ENCODE data around the gene SPPL2B. TPM values are rescaled to one million over a fixed set of nuclear protein-coding genes. Genes with fewer than 3 reads are reported as not detected.

Gene SPPL2B
- total and polyA plus RNA-seq, 2 experiments from 2014 or later = 40.9 to 87.7 TPM

DNA sequence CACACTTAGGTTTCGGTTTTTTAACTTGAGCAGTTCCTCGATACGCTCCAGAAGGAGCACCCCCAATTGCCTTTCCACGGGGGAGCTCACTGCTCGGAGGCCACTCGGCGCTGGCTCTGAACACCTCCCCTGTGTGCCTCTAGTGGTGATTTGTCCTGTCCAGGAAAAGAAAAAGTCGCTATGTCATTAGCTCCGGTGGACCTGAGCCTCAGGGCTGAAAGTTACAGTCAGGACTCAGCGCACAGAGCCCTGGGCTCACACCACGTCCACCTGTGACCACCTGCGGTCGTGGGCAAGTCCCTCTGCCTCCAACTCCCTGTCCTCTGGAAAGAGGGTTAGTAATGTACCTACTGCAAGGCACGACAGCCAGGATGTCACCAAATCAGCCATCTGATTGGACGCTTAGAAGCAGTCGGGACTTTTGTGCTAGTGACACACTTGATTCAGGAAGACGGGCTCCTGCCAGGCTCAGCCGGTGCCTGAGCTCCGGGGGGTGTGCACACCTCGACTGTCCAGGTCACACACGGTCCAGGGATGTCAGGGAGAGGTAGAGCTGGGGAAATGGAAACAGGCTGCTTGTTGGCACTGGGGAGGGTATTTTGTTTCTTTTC, 27.7 kb downstream of the SPPL2B start:
- H4K20me1 ChIP-seq (ENCODE audit: insufficient read depth, poor library complexity, severe bottlenecking) = no peaks in the 10 kb centered on the region
- no peaks in the 10 kb centered on the region for H3K9me2 ChIP-seq (replicated peaks; ENCODE audit: insufficient read depth)
- no peaks in the 10 kb centered on the region for H3K4me1 ChIP-seq (ENCODE audit: insufficient read depth)
- H3K79me2 ChIP-seq = no peaks in the 10 kb centered on the region
- peaks cover 7% of the 10 kb centered on the region for H3K27me3 ChIP-seq
- H3K4me2 ChIP-seq = no peak overlapping the region
- H3K9me3 ChIP-seq (ENCODE audit: low read depth) = no peaks in the 10 kb centered on the region
- H3K4me3 ChIP-seq = no peak overlapping the region
- no peak overlapping the region for H3K27ac ChIP-seq
- H2AFZ ChIP-seq = no peak overlapping the region
- H3K36me3 ChIP-seq (replicated peaks; ENCODE audit: insufficient read depth, low read depth) = no peaks in the 10 kb centered on the region
- no peak for DNase-seq (ENCODE audit: low spot score)
- no peak for TF ChIP-seq EZH2phosphoT487 (IDR thresholded peaks at IDR 0.05; ENCODE audit: low read depth, severe bottlenecking, unreplicated experiment)
- TF ChIP-seq, protein P1, sequence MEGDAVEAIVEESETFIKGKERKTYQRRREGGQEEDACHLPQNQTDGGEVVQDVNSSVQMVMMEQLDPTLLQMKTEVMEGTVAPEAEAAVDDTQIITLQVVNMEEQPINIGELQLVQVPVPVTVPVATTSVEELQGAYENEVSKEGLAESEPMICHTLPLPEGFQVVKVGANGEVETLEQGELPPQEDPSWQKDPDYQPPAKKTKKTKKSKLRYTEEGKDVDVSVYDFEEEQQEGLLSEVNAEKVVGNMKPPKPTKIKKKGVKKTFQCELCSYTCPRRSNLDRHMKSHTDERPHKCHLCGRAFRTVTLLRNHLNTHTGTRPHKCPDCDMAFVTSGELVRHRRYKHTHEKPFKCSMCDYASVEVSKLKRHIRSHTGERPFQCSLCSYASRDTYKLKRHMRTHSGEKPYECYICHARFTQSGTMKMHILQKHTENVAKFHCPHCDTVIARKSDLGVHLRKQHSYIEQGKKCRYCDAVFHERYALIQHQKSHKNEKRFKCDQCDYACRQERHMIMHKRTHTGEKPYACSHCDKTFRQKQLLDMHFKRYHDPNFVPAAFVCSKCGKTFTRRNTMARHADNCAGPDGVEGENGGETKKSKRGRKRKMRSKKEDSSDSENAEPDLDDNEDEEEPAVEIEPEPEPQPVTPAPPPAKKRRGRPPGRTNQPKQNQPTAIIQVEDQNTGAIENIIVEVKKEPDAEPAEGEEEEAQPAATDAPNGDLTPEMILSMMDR (IDR thresholded peaks at IDR 0.05; ENCODE audit: poor library complexity) = no peak
- TF ChIP-seq EZH2 (IDR thresholded peaks at IDR 0.05; ENCODE audit: borderline replicate concordance) = no peak
- 86% methylated on average over 21 of the region's 21 CpGs for WGBS (ENCODE audit: low lambda C conversion rate, missing lambda C conversion rate)

DNA sequence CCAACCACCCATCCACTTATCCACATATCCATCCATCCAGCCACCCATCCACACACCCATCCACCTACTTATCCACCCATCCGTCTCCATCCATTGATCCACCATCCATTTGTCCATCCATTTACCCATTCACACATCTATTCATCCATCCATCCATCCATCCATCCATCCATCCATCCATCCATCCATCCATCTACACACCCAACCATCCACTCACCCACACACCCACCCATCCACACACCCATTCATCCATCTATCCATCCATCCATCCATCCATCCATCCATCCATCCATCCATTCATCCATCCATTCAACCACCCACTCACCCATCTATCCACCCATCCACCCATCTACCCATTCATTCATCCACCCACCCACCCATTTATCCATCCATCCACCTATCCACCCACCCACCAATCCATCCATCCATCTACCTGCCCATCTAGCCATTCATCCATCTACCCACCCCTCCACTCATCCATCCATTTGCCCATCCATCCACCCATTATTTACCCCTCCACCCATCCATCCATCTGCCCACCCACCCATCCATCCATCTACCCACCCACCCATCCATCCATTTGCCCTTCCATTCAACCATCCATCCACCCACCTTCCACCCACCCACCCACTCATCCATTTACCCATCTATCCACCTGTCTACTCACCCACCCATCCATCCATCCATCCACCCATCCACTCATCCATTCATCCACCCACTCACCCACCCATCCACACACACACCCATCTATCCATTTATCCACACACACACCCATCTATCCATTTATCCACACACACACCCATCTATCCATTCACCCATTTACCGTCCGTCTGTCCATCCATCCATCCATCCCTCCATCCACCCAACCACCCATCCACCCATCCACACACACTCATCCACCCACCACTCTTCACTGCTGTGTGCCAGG, 29.1 kb downstream of the SPPL2B start:
- H3K4me3 ChIP-seq = no peak overlapping the region
- H4K20me1 ChIP-seq (ENCODE audit: insufficient read depth, poor library complexity, severe bottlenecking) = no peaks in the 10 kb centered on the region
- no peak for DNase-seq (ENCODE audit: low spot score)
- no peak for TF ChIP-seq EZH2phosphoT487 (IDR thresholded peaks at IDR 0.05; ENCODE audit: low read depth, severe bottlenecking, unreplicated experiment)
- TF ChIP-seq, protein P1 (IDR thresholded peaks at IDR 0.05; ENCODE audit: poor library complexity) = no peak
- TF ChIP-seq EZH2 (IDR thresholded peaks at IDR 0.05; ENCODE audit: borderline replicate concordance) = no peak
- peaks cover 15% of the 10 kb centered on the region for H3K27me3 ChIP-seq
- no peaks in the 10 kb centered on the region for H3K4me1 ChIP-seq (ENCODE audit: insufficient read depth)
- no peak overlapping the region for H2AFZ ChIP-seq
- H3K9me3 ChIP-seq (ENCODE audit: low read depth) = no peaks in the 10 kb centered on the region
- H3K9me2 ChIP-seq (replicated peaks; ENCODE audit: insufficient read depth) = no peaks in the 10 kb centered on the region
- WGBS (ENCODE audit: low lambda C conversion rate, missing lambda C conversion rate) = 91% methylated on average over 3 of the region's 3 CpGs
- H3K27ac ChIP-seq = no peak overlapping the region
- no peaks in the 10 kb centered on the region for H3K79me2 ChIP-seq
- no peaks in the 10 kb centered on the region for H3K36me3 ChIP-seq (replicated peaks; ENCODE audit: insufficient read depth, low read depth)
- H3K4me2 ChIP-seq = no peak overlapping the region

DNA sequence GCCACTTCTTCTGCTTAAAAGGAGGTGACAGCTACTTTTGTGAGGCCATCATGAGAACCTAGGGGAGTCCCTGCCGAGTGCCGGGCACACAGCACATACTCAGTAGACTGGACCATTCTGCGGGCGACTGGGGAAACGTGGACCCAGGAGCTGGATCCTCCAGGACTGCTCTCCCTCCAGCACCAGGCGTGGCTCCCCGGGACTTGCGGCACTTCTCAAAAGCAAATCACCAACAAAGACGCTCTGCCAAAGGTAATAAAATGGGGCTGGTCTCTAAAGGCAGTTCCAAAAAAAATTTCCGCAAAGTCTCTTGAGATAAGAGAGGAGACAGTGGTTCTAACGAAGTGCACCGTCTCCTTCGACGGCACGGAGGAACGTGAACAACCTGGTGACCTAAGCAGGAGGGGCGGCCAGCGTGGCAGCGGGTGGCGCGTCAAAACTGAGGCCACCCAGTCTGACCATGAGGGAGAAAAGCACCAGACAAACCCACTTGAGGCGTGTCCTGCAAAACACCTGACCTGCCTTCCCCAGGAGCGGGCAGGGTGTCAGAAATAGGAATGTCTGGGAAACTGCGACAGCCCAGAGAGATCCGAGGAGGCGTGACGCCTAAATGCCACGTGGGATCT, 30.2 kb downstream of the SPPL2B start:
- TF ChIP-seq, protein P1 (IDR thresholded peaks at IDR 0.05; ENCODE audit: poor library complexity) = no peak
- TF ChIP-seq EZH2 (IDR thresholded peaks at IDR 0.05; ENCODE audit: borderline replicate concordance) (no peak), EZH2phosphoT487 (IDR thresholded peaks at IDR 0.05; ENCODE audit: low read depth, severe bottlenecking, unreplicated experiment) (no peak)
- no peaks in the 10 kb centered on the region for H4K20me1 ChIP-seq (ENCODE audit: insufficient read depth, poor library complexity, severe bottlenecking)
- no peaks in the 10 kb centered on the region for H3K4me1 ChIP-seq (ENCODE audit: insufficient read depth)
- H3K79me2 ChIP-seq = no peaks in the 10 kb centered on the region
- H3K4me2 ChIP-seq = no peak overlapping the region
- peaks cover 15% of the 10 kb centered on the region for H3K27me3 ChIP-seq
- H2AFZ ChIP-seq = no peak overlapping the region
- H3K9me2 ChIP-seq (replicated peaks; ENCODE audit: insufficient read depth) = no peaks in the 10 kb centered on the region
- H3K4me3 ChIP-seq = no peak overlapping the region
- DNase-seq (ENCODE audit: low spot score) = no peak
- H3K27ac ChIP-seq = no peak overlapping the region
- H3K9me3 ChIP-seq (ENCODE audit: low read depth) = no peaks in the 10 kb centered on the region
- H3K36me3 ChIP-seq (replicated peaks; ENCODE audit: insufficient read depth, low read depth) = no peaks in the 10 kb centered on the region
- WGBS (ENCODE audit: low lambda C conversion rate, missing lambda C conversion rate) = 88% methylated on average over 28 of the region's 28 CpGs

All from hepatocyte (in vitro differentiated cells).